Esophagus mucosa (tissue), 1 donor: ENCODE data around the gene CDC42BPB. TPM values are rescaled to one million over a fixed set of nuclear protein-coding genes. Genes with fewer than 3 reads are reported as not detected.
A peak's percentile ranks its signal among the peaks of the same experiment; 100 is the strongest.

Experiments used
- ATAC-seq: fragments of 200-7000 bp; cut with Tn5 transposase; one replicate; pipeline ENCODE4 v1.9.1; 2020
- total RNA-seq: library from RNA; stranded (reverse); gene quantifications from one replicate; pipeline ENCODE4 v1.2.4, GENCODE V29; 2023
- donor health status: DM: yes; HTN: yes; CAD: no.

Gene CDC42BPB
- total RNA-seq, 1 donor from 2014 or later, result 48.5 TPM

DNA sequence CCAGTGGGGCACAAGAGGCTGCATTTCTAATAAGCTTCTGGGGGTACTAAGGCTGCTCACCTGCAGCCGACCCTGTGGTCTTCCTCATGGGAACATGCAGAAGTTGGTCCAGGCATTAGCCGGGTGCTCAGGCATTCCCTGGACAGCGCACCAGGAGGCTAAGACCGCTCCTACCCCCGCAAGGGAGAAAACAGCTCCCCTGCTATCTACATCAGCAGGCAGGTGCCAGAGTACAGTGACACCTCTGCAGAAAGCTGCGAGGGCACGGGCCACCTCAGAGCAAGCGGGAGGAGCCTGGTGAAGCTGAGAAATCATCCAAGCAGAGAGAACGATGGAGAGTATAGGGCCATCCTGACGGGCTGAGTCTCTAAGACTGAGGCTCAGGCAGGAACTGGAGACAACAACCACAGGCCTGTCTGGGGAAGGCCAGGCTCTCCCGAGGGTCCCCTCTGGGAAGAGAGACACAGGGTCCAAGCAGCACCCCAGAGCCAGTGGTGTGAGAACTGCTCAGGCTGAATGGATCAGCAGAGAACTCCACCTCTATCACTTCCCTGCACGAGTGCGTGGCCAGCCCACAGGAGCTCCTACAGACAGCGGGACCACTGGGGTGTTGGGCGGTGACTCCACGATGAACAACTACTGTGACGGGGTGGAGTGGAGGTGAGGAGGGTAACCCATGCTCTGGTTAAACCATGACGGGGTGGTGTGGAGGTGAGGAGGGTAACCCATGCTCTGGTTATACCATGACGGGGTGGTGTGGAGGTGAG lies 72.8 kb downstream of the CDC42BPB start:
- ATAC-seq, result no peak

DNA sequence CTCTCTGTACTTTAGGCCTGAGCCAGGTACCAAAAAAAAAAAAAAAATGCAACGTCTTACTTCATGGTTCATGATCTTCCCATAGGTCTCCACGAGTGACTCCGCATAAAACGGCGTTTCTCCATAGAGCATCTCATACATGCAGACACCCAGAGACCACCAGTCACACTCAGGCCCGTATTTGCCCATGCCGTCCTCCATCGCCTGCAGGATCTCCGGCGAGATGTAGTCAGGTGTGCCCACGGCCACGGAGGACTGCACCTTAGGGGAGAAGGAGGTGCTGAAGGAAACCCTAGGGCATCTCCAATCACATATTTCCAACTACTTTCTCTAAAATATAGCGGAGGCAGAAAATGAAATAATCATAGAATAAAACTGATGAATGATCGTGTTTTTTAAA lies 73.9 kb downstream of the CDC42BPB start:
- no peak for ATAC-seq

DNA sequence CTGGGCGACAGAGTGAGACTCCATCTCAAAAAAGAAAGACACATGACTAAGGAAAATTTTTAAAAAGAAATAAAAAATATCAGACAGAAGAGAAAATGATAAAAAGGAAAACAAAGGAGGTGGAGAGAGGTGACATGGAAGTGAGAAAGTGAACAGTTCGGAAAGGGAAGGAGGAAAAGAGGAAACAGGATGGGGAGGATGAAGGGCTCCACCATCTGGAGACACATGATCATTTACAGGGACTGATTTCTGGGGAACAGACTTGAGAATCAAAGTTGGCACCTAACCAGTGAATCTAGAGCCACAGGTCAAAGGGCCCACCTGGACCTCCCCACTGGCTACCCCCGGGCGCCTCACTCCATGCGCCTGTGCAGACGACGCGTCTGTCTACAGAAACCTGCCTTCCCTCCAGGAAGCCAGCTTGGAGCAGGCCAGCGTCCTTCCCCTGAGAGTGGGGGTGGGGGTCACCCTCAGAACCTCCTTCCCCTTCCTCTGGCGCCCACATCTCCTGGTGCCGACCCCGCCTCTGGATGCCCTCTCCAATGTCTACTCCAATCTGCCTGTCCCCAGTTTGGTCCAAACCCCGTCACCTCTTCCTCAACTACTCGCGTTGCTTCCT lies 74.4 kb downstream of the CDC42BPB start:
- no peak for ATAC-seq

DNA sequence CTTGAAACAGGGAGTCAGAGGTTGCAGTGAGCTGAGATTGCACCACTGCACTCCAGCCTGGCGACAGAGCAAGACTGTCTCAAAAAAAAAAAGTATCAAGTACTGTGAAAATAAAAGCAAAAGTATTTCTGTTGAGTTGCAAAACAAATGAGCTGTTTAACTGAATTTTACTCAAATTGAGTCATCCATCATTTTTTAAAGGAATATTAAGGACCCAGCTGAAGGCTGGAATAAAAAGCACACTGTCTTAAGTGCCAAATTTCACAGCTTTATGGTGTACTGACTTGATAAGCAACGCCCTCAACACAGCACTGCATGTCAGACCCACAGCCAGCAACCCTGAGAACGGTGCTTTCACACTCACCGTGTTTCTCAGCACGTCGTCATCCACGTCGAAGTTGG lies 76.9 kb downstream of the CDC42BPB start:
- no peak for ATAC-seq

DNA sequence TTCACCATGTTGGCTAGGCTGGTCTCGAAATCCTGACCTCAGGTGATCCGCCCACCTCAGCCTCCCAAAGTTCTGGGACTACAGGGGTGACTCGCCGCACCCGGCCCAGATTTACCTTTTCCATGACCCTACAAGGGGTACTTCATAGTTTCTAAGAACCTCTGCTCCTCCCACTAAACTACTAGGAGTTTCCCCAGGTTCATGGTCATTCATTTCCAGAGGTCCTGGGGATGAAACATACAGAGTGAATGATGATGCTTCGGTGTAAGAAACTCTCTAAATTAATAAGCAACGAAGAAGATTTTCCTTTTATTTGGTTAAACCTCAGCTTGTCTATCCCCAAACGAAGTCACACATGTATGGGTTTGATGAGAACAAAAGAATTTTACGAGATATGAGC lies 77.9 kb downstream of the CDC42BPB start:
- ATAC-seq, result no peak

DNA sequence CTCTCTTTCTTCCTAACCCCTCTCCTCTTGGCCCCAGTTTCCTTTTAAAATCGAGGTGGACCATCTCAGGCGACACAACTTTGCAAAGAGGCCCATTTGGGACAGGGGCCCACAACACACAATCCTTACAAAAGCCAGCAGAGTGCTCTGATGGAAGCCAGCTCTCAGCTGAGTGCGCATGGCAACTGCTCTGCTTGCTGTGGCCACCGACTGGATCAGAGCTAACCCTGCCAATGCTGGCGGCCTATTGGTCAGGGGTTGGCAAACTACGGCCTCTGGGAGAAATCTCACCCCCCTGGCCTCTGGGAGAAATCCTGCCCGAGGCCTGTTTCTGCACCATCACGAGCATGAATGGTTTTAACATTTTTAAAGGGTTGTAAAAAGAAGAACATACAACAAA lies 79.9 kb downstream of the CDC42BPB start:
- ATAC-seq, result no peak

DNA sequence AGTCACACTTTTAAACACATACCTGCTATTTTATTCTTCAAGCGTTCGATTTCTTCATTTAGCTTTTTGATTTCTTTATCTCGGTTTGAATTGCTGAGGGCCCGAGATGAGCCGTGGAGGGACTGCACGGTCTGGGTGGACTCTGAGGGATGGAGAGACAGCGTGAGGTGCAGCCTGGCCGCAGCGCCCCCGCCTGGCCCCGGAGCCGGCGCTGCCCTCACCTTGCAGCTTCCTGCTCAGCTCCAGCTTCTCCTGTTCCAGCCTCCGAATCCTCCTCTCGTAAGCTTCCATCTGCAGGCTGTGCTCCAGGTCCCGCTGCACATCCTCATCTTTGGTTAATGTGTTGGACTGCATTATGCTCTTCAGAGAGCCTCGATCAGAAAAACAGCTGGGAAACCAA lies 81.7 kb downstream of the CDC42BPB start:
- no peak for ATAC-seq

DNA sequence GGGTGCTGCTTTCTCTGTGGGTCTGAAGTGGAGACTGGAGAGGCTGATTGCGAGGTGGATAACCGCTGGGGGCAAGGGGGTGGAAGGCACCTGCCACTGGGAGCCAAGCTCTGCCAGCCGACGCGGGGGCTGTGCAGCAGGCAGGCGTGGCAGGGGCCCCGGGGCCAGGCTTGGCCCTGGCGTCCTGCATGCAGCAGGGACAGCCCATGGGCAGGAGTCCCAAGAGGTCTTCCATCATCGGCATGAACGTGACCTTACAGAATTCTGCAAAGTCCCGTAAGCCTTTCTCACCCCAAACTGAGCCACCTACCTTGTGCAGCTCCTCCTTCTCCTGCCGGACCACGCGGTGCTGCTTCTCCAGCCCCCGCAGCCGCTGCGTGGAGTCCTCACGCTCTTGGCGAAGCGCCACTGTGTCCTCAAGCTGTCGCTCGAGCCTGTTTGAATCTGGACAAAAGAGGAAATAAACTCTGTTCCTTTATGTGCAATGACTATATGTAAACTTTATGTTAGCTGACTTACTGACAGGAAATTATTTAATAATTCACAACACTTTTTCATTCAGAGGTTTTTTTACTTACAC lies 83.6 kb downstream of the CDC42BPB start:
- no peak for ATAC-seq

DNA sequence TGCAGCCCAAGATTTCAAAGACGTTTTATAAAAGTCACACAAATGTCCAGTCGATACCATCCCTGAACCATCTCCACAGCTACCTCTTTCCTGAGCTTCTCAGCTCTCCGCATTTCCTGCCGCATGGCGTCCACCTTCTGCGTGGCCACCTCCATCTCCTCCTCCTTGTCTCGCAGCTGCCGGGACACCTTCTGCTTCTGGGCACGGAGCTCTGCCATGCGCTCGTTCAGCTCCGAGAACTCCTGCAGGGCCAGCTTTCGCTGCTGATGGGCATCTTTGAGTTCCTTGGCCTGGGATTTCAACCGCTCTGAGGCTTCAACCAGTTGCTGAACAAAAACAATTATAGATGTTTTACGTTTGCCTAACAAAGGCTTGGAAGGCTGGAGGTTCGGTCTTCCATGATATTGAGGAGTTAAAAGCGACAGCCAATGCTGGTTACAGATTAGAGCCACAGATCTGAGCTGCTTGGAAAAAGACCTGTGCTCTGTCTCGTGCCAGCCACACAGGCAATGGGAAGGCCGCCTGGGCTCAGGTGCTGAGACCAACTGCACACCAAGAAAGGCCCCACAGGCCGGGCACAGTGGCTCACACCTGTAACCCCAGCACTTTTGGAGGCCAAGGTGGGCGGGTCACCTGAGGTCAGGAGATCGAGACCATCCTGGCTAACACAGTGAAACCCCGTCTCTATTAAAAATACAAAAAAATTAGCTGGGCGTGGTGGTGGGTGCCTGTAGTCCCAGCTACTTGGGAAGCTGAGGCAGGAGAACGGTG lies 85.3 kb downstream of the CDC42BPB start:
- no peak for ATAC-seq

DNA sequence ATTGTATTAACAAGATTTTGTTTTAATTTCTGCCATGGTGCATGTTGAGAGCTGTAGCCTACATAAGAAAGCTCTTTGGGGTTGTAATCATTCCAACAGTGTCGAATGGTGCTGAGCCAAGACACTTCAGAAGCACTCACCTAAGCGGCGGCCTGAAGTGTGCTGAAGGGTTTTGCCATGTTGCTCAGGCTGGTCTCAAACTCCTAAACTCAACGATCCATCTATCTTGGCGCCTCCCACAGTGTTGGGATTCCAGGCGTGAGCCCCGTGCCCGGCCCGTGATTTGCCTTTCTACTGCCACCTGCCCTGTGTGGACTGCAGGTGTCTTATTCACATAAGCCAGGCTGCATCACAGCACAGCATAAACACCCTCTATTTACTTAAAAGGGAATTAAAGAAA lies 86.0 kb downstream of the CDC42BPB start:
- ATAC-seq, result no peak

DNA sequence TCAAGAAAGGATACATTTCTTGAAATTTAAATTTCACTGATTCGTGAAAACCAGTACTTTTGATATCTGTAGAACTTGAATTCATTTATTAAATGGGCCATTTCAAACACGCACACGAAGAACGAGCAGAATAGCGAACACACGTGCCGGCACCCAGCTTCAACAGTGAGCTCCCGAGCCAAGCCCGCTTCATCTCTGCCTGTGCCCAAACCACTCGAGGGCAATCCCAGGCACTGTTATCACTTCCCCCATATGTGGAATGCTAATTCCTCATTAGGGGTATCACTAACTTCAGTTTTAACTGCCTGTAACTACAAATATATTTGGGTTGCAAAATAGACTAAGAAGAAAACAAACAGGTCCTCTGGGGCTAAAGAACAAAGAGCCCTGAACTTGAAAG lies 86.9 kb downstream of the CDC42BPB start:
- no peak for ATAC-seq

DNA sequence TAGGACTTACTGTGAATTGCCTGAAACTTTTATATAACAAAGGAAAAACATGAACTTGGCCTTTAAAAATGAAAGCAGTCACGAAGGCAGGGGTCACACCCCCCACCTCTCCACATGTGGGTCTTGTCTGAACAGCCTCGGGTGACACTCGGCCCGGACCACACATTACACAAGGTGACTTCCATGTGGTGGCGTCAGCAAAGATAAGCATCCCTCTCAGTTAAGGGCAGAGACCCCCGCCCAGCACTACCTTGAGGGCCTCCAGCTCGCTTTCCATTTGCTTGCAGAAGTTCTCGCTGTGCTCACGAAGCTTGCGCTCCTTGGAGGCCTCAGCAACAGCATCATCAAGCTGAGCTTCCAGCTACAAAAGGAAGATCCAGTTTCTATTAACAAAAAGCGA lies 87.4 kb downstream of the CDC42BPB start:
- no peak for ATAC-seq

DNA sequence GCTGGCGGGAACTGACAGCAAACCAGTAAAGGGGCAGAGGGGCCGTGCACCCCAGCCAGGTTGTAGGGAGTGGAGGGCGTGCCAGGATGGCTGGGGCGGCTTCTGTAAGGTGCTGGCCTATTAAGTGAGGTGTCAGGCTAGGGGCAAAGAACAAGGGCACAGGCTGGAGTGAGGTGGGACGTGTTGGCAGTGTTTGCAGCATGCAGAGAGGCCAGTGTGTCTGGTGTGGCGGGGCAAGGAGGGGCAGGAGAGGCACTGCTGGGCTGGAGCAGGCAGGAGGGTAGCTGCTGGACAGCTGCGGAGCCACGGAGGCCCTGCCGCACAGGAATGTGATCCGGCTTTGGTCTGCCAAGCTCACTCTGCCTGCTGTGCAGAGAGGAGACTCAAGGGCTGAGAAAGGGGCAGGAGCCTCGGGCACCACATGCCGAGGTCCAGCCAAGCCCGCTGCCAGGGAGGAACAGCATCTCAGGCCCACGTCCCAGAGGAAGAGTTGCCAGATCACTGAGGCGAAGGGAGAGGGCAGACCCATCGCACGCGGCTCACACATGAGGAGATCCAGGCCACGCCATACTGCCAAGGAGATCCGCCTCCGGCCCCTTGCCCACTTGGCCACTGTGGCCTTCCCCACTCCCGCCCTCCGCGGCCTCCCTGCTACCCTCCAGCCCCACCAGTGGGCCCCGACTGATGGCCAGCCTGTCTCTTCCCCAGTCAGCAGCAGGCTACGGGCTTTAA lies 88.1 kb downstream of the CDC42BPB start:
- no peak for ATAC-seq

DNA sequence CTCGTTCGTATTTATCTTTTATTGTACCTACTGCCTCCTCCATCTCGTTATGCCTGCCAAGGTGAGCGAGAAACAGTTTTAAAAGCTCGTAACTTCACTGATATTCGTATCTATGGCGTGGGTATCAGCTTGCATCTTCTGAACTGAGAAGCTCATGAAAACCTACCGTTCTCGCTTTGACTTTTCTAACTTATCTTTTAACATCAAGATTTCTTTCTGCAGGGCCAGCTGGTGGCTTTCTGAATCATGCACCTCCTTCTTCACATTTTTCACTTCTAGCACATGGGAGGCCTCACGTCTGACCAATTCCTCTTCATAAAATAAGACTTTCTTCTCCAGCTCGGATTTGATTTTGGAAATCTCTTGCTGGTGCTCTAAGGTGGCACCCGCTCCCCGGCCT lies 89.0 kb downstream of the CDC42BPB start:
- ATAC-seq, result no peak

DNA sequence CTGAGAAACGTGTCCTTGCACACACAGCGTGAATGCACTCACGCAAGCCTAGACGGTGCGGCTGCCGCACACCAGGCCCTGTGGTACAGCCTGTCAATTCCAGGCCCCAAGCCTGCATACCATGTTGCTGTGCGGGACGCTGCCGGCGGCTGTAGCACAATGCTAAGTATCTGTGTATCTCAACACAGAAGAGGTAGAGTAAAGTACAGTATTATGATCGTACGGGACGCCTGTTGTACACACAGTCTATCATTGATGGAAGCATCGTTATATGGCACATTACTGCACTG lies 89.9 kb downstream of the CDC42BPB start:
- no peak for ATAC-seq

DNA sequence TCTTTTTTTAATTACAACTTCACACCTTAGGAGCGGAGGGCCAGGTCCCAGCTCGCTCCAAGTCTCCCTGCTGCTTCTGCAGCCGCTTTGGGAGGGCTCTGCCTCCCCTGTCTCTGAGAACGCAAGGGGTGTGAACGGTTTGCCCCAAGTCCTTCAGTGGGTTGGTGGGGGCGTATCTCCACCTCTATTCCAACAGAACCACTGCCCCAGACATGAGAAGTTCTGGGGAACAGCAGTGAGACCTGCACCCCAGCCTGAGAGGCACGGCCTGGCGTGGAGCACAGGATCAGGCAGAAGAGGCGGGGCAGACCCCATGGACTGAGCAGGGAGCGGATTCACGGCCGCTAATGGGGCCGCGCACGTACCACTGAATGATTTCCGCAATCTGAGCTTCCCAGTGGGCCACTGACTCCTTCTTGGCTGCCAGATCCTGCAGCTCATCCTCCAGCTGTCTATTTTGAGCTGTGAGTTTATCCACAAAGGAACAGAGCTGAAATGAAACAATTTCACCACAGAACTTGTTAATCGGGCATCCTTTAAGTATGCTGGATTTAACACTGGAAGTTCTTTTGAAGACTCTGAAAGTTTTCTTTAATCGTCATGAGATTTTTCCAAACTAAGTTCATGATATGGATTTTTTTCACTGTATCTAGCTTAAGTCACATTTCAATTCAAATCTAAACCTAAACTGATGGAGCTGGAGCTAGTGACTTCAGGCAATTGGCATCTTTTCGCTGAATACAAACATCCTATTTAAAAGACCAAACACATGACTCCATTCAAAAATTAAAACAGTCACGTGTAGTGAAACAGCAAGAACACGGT lies 90.5 kb downstream of the CDC42BPB start:
- ATAC-seq, result no peak

DNA sequence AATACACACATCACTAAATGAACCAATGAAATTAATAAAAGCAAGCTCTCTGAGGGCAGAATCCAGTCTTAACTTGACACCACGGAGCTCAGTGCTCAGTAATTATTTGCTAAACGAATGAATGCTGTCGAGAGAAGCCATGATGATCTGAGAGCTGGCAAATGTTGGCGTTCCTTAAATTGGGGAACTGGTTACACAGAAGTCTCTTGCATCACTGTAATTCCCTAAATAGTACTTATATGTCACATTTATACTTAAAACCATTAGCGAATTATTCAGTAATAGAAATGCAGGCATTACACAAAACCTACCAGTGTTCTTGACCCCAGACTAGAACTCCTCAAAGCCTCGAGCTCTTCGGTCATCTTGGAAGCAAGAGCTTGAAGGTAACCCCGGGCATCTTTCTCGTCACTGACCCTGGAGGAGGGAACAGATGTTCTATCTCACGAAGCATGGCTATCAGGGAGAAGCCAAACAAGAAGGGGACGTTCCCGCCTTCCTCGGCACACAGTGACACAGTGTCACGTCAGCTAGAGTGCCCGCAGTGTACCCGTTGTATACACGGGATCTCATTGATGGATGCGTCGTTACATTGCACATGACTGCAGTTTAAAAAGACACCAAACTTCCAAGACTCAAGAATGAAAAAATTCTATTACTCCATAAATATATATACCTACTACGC lies 91.2 kb downstream of the CDC42BPB start:
- no peak for ATAC-seq

DNA sequence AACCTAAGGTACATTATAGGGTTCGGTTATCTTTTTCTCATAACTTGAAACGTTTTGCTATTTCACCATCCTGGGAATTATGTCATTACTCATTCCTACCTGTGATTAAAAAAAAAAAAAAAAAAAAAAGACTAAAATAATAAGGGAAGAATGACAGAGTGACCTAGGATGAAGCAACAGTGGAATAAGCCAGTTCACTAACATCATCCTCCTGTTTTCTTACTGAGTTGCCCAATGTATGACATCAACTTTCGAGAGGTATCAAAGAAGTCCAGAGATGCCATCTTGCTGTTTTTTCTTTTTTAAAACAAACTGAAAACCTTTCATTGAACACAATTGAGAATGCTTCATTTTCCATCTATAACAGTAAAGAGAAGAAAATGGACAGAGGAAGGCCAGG lies 92.1 kb downstream of the CDC42BPB start:
- no peak for ATAC-seq

DNA sequence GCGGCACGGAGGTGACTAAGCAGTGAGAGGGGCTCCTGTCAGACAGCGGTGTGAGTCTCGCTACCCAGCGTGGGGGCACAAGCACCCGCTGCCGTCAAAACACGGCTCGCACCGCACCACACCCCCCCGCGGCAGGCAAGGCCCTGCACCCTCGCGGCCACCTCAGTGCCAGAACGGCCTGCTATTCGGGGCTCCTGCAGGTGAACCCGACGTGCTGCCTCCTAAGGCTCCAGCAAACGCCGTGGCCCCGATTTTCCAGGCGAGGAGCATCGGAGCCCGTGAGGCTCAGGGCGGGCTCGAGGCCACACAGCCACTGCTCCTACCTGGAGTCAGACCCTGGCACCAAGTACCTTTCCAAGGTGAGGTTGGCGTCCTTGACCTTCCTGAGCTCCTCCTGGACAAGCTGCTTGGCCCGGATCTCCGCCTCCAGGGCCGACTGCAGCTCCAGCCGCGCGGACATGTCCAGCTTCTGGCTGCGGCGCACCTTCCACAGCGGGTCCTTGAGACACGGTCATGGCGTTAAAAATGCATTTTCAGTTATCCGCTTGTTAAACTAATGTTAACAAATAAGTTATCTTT lies 93.1 kb downstream of the CDC42BPB start:
- peak; percentile 24 for ATAC-seq

DNA sequence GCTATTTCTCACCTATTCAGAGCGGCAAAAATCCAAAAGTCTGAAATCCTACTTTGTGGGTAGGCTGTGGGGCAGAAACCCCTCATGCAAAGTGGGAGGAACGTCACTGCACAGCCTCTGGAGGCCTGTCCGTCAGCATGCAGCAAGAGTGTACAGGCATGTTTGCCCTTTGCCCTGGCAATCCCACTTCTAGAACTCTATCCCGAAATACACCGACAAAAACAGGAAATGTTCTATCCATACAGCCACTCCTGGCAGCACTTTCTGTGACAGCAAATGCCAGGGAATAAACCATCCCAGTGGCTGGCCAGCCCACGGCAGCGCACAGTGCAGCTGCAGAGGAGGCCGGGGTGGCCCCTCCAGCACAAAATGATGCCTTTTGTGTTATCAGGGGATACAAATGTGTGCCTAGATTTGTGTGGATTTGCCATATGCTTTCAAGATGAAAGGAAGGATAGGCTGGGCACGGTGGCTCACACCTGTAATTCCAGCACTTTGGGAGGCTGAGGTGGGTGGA lies 95.2 kb downstream of the CDC42BPB start:
- no peak for ATAC-seq

DNA sequence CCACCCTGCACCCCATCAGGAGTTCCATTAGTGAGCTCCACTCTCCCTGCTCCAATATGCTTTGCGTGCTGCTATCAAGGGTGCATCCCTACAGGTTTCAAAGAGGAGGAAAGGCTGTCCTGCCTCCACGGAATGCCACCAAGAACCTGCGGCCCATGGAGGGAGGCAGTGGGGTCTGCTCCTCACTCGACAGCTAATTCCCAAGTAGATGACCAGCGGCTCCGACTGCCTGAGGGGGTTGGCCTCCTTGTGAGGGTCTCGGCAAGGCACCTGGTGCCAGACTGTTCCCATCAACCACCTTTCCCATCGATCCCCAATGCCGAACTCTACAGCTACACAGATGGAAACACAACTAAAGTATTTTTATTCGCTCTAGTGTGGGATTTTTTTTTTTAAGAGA lies 98.9 kb downstream of the CDC42BPB start:
- no peak for ATAC-seq
